SJCRH30 (cell line): ENCODE results near the gene ATP2B3. TPM values are rescaled to one million over a fixed set of nuclear protein-coding genes. Genes with fewer than 3 reads are reported as not detected.

Experiments
- DNase-seq, 2 experiments: peaks; one replicate each; pipeline ENCODE4 v3.0.0-alpha.2; 2015 to 2020
- H3K27ac ChIP-seq: fragments of 250-450 bp; sonication (Bioruptor Pico); 2 replicates; pipeline ENCODE4 v1.5.1; 2020; ENCODE audit warnings: mild to moderate bottlenecking, moderate library complexity
- H3K27me3 ChIP-seq: fragments of 250-450 bp; sonication (Bioruptor Pico); 2 replicates; pipeline ENCODE4 v1.5.1; 2020; ENCODE audit warnings: mild to moderate bottlenecking, moderate library complexity
- H3K36me3 ChIP-seq: fragments of 250-450 bp; sonication (Bioruptor Pico); 2 replicates; pipeline ENCODE4 v1.5.1; 2020; ENCODE audit warnings: mild to moderate bottlenecking, moderate library complexity
- H3K4me1 ChIP-seq: fragments of 250-450 bp; sonication (Bioruptor Pico); 2 replicates; pipeline ENCODE4 v1.5.1; 2020; ENCODE audit warnings: mild to moderate bottlenecking, moderate library complexity
- H3K4me3 ChIP-seq: fragments of 250-450 bp; sonication (Bioruptor Pico); 2 replicates; pipeline ENCODE4 v1.5.1; 2020; ENCODE audit warnings: mild to moderate bottlenecking, moderate library complexity
- H3K9me3 ChIP-seq: fragments of 250-450 bp; sonication (Bioruptor Pico); replicated peaks from 2 replicates; pipeline ENCODE4 v1.5.1; 2020; ENCODE audit warnings: mild to moderate bottlenecking, moderate library complexity
- total RNA-seq: library from RNA; depleted of rRNA; stranded (reverse); fragments of >200 nt; shearing (Covaris generic); gene quantifications from 2 replicates; pipeline ENCODE4 v1.2.3, GENCODE V29; 2014

ATP2B3 gene
- total RNA-seq, 1 experiment from 2014 or later = 0.06 TPM

DNA sequence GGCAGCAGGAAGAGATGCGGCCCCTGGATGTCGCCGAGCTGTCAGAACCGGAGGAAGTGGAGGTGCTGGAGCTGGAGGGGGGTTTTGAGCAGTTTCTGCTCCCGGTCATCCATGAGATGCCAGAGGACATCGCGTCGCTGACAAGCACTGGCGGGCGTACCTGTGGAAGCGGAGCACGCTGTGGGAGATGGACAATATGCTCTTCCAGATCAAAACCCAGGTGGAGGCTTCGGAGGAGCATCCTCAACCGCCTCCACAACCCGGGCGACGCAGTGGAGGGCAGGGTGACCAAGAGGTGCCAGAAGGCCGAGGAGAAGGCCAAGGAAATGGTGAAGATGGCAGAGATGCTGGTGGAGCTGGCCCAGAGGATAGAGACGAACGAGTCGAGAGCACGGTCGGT is 89.1 kb downstream of the ATP2B3 start:
- Histone ChIP-seq H3K27me3 (no peaks in the 10 kb centered on the region), H3K36me3 (no peaks in the 10 kb centered on the region), H3K4me3 (no peak overlapping the region), H3K27ac (no peak overlapping the region), H3K4me1 (no peaks in the 10 kb centered on the region), H3K9me3 (no peaks in the 10 kb centered on the region)
- no peak for DNase-seq

DNA sequence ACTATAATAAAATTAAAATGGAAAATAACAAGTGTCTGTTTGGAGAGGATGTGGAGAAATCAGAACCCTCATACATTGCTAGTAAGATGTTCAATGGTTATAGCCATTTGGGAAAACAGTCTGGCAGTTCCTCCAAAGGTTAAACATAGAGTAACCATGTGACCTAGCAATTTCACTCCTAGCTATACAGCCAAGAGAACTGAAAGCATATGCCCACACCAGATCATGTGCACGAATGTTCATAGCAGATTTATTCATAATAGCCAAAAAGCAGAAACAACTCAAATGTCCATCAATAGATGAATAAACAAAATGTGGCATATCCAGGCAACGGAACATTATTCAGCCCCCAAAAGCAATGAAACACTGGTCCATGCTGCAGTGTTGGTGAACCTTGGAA is 90.9 kb downstream of the ATP2B3 start:
- Histone ChIP-seq H3K36me3 (no peaks in the 10 kb centered on the region), H3K4me1 (no peaks in the 10 kb centered on the region), H3K27me3 (no peaks in the 10 kb centered on the region), H3K4me3 (no peak overlapping the region), H3K9me3 (no peaks in the 10 kb centered on the region), H3K27ac (no peak overlapping the region)
- no peak for DNase-seq

DNA sequence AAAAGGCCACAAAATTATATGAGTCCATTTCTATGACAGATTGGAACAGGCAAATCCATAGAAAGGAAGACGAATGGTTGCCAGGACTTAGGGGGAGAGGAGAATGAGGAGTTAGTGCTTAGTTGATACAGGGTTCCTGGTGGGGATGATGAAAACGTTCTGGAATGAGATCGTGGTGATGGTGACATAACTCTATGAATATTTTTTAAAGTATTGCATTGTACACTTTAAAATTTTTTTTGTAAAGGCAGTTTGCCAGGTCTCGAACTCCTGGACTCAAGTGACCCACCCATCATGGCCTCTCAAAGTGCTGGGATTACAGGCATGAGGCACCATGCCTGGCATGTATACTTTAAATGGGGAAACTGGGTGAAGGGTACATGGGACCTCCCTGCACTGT is 91.4 kb downstream of the ATP2B3 start:
- no peak overlapping the region for H3K27ac ChIP-seq
- H3K4me1 ChIP-seq = no peaks in the 10 kb centered on the region
- H3K36me3 ChIP-seq = no peaks in the 10 kb centered on the region
- no peak for DNase-seq
- H3K27me3 ChIP-seq = no peaks in the 10 kb centered on the region
- H3K9me3 ChIP-seq = no peaks in the 10 kb centered on the region
- H3K4me3 ChIP-seq = no peak overlapping the region

DNA sequence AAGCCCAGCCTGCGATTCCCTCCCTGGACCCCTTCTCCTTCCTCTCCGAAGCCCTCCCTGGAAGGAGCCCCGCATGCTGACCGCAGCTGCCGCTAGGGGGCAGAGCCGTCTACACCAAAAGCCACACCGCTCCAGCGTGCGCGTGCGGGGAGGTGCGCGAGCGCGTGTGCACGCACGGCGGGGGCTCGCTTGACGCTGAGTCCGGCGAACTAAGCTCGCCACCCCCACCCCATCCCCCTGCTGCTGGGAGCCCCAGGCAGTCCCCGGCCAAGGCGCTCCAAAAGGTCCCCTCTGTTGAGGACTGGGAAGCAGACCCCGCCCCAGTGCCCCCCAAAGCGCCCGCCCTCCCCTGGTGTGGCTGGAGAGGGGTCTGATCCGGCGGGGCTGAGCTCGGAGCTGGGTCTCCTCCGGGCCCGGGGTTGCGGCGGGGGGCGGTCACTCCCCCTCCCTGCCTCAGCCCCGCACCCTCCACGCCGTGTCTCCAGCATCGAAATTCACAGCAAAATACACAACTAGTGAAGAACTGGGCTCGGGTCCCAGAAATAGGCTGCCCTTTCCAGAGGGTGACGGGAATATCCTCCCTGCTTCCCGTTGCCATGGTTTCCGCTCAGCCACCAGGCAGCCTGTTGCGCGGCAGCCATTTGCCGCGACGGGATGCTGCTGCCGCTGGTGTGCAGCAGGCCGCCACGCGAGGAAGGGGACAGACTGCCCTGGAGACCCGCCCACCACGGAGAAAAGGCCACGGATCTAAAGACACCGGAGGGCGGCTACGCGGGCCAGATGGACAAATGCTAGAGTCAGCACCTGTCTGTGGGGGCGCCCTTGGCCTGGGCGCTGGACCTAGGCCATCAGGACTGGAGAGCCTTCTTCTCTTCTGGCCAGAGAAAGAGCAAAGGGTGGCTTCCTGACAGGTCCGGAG is 92.7 kb downstream of the ATP2B3 start:
- peak; percentile 74 to 81 for DNase-seq
- no peaks in the 10 kb centered on the region for H3K9me3 ChIP-seq
- peak overlapping the region; percentile 52 for H3K4me3 ChIP-seq
- no peaks in the 10 kb centered on the region for H3K4me1 ChIP-seq
- no peaks in the 10 kb centered on the region for H3K27me3 ChIP-seq
- H3K36me3 ChIP-seq = no peaks in the 10 kb centered on the region
- H3K27ac ChIP-seq = no peak overlapping the region

DNA sequence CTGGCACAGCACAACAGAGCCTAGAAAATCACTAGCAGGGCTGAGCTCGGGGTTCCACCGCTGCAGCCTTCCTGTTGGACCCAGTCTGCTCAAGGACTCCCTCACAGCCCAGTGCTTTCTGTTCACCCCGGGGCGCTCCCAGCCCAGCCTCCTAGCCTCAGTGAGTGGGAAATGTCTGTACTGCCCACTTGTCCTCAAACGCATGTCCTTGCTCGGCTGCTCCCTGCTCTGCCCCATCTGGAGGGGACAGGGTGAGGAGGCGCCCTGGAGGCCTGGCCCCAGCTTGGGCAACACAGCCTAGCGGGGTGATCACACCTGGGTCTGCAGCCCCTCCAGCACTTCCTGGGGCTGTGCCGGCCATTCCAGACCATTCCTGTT is 93.4 kb downstream of the ATP2B3 start:
- no peaks in the 10 kb centered on the region for H3K9me3 ChIP-seq
- H3K4me1 ChIP-seq = no peaks in the 10 kb centered on the region
- DNase-seq = no peak
- H3K36me3 ChIP-seq = no peaks in the 10 kb centered on the region
- no peaks in the 10 kb centered on the region for H3K27me3 ChIP-seq
- no peak overlapping the region for H3K4me3 ChIP-seq
- H3K27ac ChIP-seq = no peak overlapping the region

DNA sequence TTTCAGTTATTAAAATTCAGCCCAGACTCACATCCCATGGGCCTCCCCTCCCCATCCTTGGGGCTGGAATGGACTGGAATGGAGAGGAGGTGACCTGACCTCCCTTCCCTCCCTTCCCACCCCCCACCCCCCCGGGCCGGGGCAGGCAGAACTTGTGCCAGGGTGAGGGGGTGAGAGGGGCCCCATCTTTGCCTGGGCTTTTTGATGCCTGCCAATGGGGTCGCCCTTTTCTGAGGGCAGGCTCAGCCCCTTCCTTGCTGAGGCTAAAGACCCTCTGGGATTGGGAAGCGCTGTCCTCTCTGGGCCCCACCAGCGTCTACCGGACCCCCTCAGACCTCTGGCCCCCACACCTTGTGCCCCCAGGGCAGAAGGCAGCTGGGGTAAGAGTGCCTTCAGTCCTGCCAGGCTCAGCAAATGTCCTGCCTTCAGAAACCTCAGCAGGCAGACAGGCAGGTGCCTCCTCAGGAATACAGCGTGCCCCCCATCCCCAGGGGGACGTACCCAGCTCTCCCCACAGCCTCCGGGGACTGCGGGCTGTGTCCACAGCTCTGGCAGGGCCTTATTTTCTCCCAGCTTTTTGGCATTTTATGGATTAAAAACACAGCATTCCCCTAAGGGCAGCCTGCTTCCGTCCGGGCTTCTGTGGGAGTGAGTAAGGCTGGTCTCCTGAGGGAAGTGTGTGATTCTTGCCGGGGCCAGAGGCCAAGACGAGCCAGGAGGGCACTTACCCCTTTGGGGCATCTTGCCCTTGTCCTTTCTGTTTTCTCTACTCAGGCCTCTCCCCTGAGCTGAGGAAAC is 94.1 kb downstream of the ATP2B3 start:
- Histone ChIP-seq H3K4me3 (no peak overlapping the region), H3K4me1 (no peaks in the 10 kb centered on the region), H3K9me3 (no peaks in the 10 kb centered on the region), H3K36me3 (no peaks in the 10 kb centered on the region), H3K27ac (no peak overlapping the region), H3K27me3 (no peaks in the 10 kb centered on the region)
- DNase-seq = no peak

DNA sequence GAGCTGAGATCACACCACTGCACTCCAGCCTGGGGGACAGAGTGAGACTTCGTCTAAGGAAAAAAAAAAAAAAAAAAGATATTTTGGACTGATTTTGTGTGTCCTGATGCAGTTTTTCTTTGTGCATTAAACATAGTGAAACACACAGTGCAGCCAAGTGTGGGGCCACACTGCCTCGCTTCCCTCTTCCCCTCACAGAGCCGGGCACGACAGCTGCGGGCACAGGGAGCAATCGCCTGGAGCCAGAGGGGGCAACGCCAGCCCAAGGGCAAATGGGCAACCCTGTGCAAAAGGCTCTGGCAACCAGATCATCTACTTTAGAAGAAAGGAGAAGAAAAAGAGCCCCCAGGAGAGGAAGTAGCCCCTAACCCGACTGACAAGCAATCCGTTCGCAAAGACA is 95.0 kb downstream of the ATP2B3 start:
- Histone ChIP-seq H3K36me3 (no peaks in the 10 kb centered on the region), H3K27ac (no peak overlapping the region), H3K4me3 (no peak overlapping the region), H3K27me3 (no peaks in the 10 kb centered on the region), H3K4me1 (no peaks in the 10 kb centered on the region), H3K9me3 (no peaks in the 10 kb centered on the region)
- DNase-seq = no peak

DNA sequence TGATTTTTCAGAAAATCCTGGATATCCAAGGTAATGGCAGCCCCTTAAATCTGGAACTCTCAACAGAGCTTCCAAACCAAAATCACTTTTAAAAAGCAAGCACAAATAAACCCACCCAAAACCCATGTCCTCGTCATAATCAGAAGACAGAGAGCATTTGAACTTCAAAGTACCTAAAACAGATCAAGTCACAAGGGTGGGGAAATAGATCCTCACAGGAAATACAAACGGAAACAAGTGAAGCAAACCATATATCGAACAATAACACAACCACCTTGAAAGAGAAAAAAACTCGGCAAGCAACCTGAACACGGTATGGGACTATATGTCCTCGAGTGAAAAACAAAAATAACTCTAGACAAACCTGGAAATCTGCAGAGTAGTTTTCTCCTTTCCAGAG is 97.4 kb downstream of the ATP2B3 start:
- Histone ChIP-seq H3K4me3 (no peak overlapping the region), H3K27ac (no peak overlapping the region), H3K27me3 (no peaks in the 10 kb centered on the region), H3K4me1 (no peaks in the 10 kb centered on the region), H3K9me3 (no peaks in the 10 kb centered on the region), H3K36me3 (no peaks in the 10 kb centered on the region)
- DNase-seq = no peak

DNA sequence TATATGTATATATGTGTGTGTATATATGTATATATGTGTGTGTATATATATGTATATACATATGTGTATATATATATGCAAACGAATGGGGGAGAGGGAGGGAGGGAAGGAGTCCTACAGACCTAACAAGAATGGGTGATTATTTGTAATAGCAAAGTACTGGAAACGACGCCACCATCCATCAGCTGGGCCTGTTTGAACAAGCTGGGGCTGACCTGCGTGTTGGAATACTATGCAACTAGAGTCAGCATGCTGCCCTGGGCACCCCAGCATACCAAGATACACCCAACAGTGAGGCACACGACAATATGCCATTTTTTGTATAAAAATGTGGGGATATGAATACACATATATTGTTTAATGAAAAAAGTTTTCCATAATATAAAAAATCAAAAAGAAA is 103.1 kb downstream of the ATP2B3 start:
- H3K27me3 ChIP-seq = no peaks in the 10 kb centered on the region
- H3K4me3 ChIP-seq = no peak overlapping the region
- no peaks in the 10 kb centered on the region for H3K4me1 ChIP-seq
- H3K27ac ChIP-seq = no peak overlapping the region
- no peaks in the 10 kb centered on the region for H3K9me3 ChIP-seq
- no peak for DNase-seq
- H3K36me3 ChIP-seq = no peaks in the 10 kb centered on the region

DNA sequence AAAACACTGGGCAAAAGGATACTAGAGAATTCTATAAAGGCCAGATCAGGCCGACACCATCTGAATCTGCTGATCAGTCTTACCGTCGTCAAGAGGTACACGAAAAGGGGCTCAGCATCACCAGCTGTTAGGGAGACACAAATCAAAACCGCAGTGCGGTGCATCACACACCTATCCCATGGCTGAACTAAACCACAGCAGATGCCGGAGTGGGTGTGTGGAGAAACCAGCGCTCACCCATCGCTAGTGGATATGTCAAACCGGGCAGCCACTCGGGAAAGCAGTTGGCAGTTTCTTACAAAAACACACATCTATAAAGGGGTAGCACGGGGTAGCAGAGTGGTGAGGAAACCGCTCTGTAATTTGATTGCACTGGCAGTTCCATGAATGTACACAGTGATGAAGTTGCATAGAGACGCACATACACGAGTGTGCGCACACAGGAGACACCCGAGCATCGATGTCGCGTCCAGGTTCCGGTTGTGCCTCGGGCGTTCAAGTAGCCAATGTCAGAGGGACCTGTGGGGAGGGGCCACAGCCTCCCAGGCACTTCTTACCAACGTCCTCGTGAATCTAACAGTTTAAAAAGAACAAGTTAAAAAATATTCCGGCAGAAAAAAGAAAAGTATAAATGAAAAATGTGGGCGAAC is 104.6 kb downstream of the ATP2B3 start:
- Histone ChIP-seq H3K36me3 (no peaks in the 10 kb centered on the region), H3K27me3 (no peaks in the 10 kb centered on the region), H3K9me3 (no peaks in the 10 kb centered on the region), H3K4me3 (no peak overlapping the region), H3K27ac (no peak overlapping the region), H3K4me1 (no peaks in the 10 kb centered on the region)
- no peak for DNase-seq

DNA sequence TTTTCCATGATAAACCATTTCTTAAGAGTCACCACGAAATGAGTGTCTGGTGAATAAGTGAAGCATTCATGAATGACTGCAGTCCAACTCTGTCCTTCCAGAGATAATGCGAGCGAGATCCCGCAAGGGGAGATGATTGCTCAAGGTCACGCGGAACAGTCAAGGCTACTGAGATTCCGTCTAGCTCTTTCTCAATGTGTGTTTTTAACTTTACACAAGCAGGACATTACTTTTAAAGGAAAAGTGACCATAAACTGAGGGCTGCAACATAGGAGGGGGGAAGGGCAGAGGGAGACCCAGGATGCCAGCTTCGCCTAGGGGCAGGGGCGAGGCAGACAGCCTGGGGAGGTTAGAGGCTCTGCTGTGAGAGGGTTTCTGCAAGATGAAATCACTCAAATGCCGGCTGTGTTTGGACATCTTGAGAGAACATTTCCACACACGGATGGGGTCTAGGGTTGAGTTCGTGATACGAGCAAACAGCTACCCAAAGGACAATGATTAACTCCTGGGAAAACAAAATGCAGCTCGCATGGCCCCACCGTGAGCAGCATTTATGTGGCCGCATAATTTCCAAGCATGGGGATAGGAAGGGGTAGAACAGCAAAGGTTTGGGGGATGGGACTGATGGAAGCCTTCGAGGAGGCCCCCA is 105.3 kb downstream of the ATP2B3 start:
- H3K9me3 ChIP-seq = no peaks in the 10 kb centered on the region
- peaks cover 3% of the 10 kb centered on the region; the same call in 1 of the 2 replicates for H3K4me1 ChIP-seq
- DNase-seq = no peak
- no peaks in the 10 kb centered on the region for H3K36me3 ChIP-seq
- no peaks in the 10 kb centered on the region for H3K27me3 ChIP-seq
- no peak overlapping the region for H3K27ac ChIP-seq
- H3K4me3 ChIP-seq = no peak overlapping the region

DNA sequence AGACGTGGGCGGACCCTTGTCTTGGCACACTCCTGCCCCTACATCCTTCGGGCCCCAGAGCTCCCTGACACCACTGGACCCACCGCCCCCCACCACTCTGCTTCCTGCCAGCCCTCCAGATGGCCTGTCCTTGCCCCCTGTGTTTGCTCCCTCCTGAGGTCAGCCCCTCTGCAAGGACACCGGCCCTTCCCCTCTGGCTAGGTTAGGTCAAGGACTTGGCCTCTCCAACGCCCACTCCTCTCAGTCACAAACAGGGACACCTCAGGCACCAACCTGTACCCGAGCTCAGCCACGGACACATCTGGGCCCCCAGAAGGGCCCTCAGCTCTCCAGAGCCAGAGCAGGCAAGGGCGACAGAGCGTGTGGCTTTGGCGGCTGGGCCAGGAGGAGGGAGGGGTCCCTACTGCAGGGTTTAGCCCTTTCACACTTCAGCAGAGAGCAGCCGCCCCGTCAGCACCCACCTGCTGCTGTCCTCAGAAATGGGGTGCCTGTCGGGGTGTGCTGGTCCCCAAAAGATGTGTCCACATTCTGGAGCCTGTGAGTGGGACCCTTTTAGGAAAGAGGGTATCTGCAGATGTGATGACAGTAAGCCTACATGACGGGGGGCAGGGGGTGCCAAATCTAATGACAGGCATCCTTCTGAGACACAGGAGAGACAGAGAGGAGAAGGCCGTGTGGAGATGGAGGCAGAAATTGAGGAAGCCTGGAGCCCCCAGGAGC is 106.0 kb downstream of the ATP2B3 start:
- Histone ChIP-seq H3K27me3 (no peaks in the 10 kb centered on the region), H3K4me1 (peaks cover 3% of the 10 kb centered on the region; the same call in 1 of the 2 replicates), H3K36me3 (no peaks in the 10 kb centered on the region), H3K9me3 (no peaks in the 10 kb centered on the region), H3K27ac (no peak overlapping the region), H3K4me3 (no peak overlapping the region)
- DNase-seq = no peak

DNA sequence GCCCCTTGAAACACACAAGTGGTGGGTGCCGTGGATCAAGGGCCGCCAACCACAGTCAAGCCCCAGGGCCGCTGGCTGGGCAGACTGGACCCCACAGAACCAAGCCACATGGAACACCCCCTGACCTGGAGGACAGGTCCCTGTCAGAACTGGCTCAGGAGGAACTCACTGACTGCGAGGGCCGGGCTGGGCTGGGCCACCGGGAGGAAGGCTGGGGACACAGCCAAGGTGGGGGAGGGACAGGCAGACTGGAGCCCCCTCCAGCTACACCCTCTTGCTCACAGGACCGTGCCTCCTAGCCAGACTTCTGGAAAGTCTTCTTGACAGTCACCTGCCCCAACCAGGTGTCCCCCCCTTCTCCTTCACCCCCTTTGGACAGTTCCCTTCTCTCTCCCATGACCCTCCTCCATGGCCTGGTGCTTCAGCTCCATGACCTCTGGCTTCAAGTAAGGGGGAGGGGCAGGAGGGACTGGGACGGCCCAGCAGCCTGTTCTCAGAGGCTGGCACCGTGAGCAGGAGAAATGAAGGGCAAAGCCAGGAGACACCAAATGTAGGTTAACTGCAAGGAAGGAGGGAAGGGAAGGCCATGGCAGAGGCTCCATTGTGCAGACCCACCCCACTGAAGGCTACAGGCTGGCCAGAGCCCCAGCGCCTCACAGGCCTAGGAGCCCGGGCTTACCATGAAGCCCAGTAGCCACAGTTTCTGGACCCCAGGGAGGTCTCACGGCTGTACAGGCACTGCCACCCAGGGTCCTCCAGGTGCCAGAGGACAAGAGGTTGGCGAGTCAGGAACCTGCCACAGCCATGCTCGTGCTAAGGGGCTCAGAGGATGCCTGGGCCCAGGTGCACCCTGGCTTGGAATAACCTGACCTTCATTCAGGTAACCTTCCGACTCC is 107.0 kb downstream of the ATP2B3 start:
- Histone ChIP-seq H3K27ac (no peak overlapping the region), H3K27me3 (no peaks in the 10 kb centered on the region), H3K9me3 (no peaks in the 10 kb centered on the region), H3K4me3 (no peak overlapping the region), H3K4me1 (peaks cover 3% of the 10 kb centered on the region; the same call in 1 of the 2 replicates), H3K36me3 (no peaks in the 10 kb centered on the region)
- no peak for DNase-seq
